ENCODE measurements around the gene SMYD3.
A peak's percentile ranks its signal among the peaks of the same experiment; 100 is the strongest.
"Not testable (repeated sequence)": the region's sequence is repeated elsewhere in the genome, so short reads cannot be mapped to it uniquely, and the experiment has no call there.

SMYD3 gene

GRCh38 chr1:246032031-246032551, 475.0 kb downstream of the SMYD3 start:
- H3K4me3 ChIP-seq (ENCODE audit: low read length): no peak overlapping the region
- no peak for DNase-seq (ENCODE audit: low read depth)

DNA sequence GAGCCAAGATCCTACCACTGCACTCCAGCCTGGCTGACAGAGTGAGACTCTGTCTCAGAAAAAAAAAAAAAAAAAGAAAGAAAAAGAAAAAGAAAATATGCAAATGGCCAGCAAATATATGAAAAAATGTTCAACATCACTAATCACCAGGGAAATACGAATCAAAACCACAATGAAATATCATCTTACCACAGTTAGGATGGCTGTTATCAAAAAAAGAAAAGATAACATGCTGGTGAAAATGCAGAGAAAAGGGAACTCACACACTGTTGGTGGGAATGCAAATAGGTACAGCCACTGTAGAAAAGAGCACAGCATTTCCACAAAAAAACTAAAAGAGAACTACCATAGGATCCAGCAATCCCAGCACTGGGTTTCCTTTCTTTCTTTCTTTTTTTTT, 477.5 kb downstream of the SMYD3 start:
- no peak overlapping the region for H3K4me3 ChIP-seq (ENCODE audit: low read length)
- H3K9ac ChIP-seq (ENCODE audit: low read length): no peak overlapping the region
- no peaks in the 10 kb centered on the region for H3K27me3 ChIP-seq (replicated peaks; ENCODE audit: control insufficient read depth, insufficient read depth, low read length)
- H3K4me1 ChIP-seq (ENCODE audit: control insufficient read depth, insufficient read depth, low read length): no peaks in the 10 kb centered on the region
- DNase-seq (ENCODE audit: low read depth): no peak
- no peaks in the 10 kb centered on the region for H3K36me3 ChIP-seq (ENCODE audit: control insufficient read depth, insufficient read depth, low read length, severe bottlenecking)
- no peaks in the 10 kb centered on the region for H3K9me3 ChIP-seq (ENCODE audit: control insufficient read depth, low read length)

More at GRCh38 chr1:246032031-246032551, 475.0 kb downstream of the SMYD3 start:
- H3K9me3 ChIP-seq (ENCODE audit: control insufficient read depth, low read length): no peaks in the 10 kb centered on the region
- no peaks in the 10 kb centered on the region for H3K36me3 ChIP-seq (ENCODE audit: control insufficient read depth, insufficient read depth, low read length, severe bottlenecking)
- no peaks in the 10 kb centered on the region for H3K4me1 ChIP-seq (ENCODE audit: control insufficient read depth, insufficient read depth, low read length)
- no peaks in the 10 kb centered on the region for H3K27me3 ChIP-seq (replicated peaks; ENCODE audit: control insufficient read depth, insufficient read depth, low read length)
- no peak overlapping the region for H3K9ac ChIP-seq (ENCODE audit: low read length)

GRCh38 chr1:246024118-246024517, 483.0 kb downstream of the SMYD3 start:
- not testable (repeated sequence) for H3K9ac ChIP-seq (ENCODE audit: low read length); H3K9me3 ChIP-seq (ENCODE audit: control insufficient read depth, low read length); H3K4me3 ChIP-seq (ENCODE audit: low read length); H3K4me1 ChIP-seq (ENCODE audit: control insufficient read depth, insufficient read depth, low read length); H3K36me3 ChIP-seq (ENCODE audit: control insufficient read depth, insufficient read depth, low read length, severe bottlenecking); DNase-seq (ENCODE audit: low read depth); H3K27me3 ChIP-seq (replicated peaks; ENCODE audit: control insufficient read depth, insufficient read depth, low read length)

GRCh38 chr1:246020211-246020954, 486.7 kb downstream of the SMYD3 start:
- H3K4me1 ChIP-seq (ENCODE audit: control insufficient read depth, insufficient read depth, low read length): peaks cover 3% of the 10 kb centered on the region
- no peaks in the 10 kb centered on the region for H3K27me3 ChIP-seq (replicated peaks; ENCODE audit: control insufficient read depth, insufficient read depth, low read length)

GRCh38 chr1:246018146-246018545, 488.9 kb downstream of the SMYD3 start:
- Histone ChIP-seq H3K4me3 (ENCODE audit: low read length) (no peak overlapping the region), H3K27me3 (replicated peaks; ENCODE audit: control insufficient read depth, insufficient read depth, low read length) (no peaks in the 10 kb centered on the region), H3K4me1 (ENCODE audit: control insufficient read depth, insufficient read depth, low read length) (peaks cover 3% of the 10 kb centered on the region), H3K9me3 (ENCODE audit: control insufficient read depth, low read length) (no peaks in the 10 kb centered on the region), H3K36me3 (ENCODE audit: control insufficient read depth, insufficient read depth, low read length, severe bottlenecking) (no peaks in the 10 kb centered on the region), H3K9ac (ENCODE audit: low read length) (no peak overlapping the region)
- no peak for DNase-seq (ENCODE audit: low read depth)

More at GRCh38 chr1:246020211-246020954, 486.7 kb downstream of the SMYD3 start:
- H3K9me3 ChIP-seq (ENCODE audit: control insufficient read depth, low read length): no peaks in the 10 kb centered on the region
- no peak overlapping the region for H3K9ac ChIP-seq (ENCODE audit: low read length)
- no peaks in the 10 kb centered on the region for H3K36me3 ChIP-seq (ENCODE audit: control insufficient read depth, insufficient read depth, low read length, severe bottlenecking)
- DNase-seq (ENCODE audit: low read depth): peak; percentile 9
- H3K4me3 ChIP-seq (ENCODE audit: low read length): no peak overlapping the region

- H3K27me3 ChIP-seq (replicated peaks; ENCODE audit: control insufficient read depth, insufficient read depth, low read length): no peaks in the 10 kb centered on the region
- H3K9me3 ChIP-seq (ENCODE audit: control insufficient read depth, low read length): no peaks in the 10 kb centered on the region
- H3K4me3 ChIP-seq (ENCODE audit: low read length): no peak overlapping the region
- H3K4me1 ChIP-seq (ENCODE audit: control insufficient read depth, insufficient read depth, low read length): no peaks in the 10 kb centered on the region
- H3K36me3 ChIP-seq (ENCODE audit: control insufficient read depth, insufficient read depth, low read length, severe bottlenecking): no peaks in the 10 kb centered on the region
- H3K9ac ChIP-seq (ENCODE audit: low read length): no peak overlapping the region
- DNase-seq (ENCODE audit: low read depth): peak; percentile 53
Measured at GRCh38 chr1:246012341-246012740, 494.7 kb downstream of the SMYD3 start.

DNA sequence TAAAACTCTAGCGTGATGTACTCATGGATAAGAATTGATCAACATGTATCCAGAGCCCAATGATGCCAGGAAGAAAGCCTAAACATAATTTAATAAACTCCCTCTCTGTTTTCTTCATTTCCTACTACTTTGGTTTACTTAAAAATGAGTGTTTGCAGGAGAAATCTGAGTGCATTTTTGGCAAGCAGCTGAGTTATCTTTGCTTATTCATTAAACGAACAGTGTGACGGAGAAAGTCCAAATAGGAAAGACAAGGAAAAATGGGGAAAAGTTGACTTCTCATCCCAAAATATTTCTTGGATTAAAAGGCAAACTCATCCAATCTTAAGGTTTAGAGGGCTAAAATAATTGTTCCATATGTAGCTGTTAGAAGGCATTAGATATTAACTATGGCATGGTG, 496.7 kb downstream of the SMYD3 start:
- H3K27me3 ChIP-seq (replicated peaks; ENCODE audit: control insufficient read depth, insufficient read depth, low read length): no peaks in the 10 kb centered on the region
- H3K9ac ChIP-seq (ENCODE audit: low read length): no peak overlapping the region
- no peaks in the 10 kb centered on the region for H3K9me3 ChIP-seq (ENCODE audit: control insufficient read depth, low read length)
- H3K4me1 ChIP-seq (ENCODE audit: control insufficient read depth, insufficient read depth, low read length): peaks cover 5% of the 10 kb centered on the region
- H3K4me3 ChIP-seq (ENCODE audit: low read length): no peak overlapping the region
- no peak for DNase-seq (ENCODE audit: low read depth)
- H3K36me3 ChIP-seq (ENCODE audit: control insufficient read depth, insufficient read depth, low read length, severe bottlenecking): no peaks in the 10 kb centered on the region

GRCh38 chr1:246008363-246008831, 498.7 kb downstream of the SMYD3 start:
- H3K4me1 ChIP-seq (ENCODE audit: control insufficient read depth, insufficient read depth, low read length): peaks cover 18% of the 10 kb centered on the region
- no peak overlapping the region for H3K9ac ChIP-seq (ENCODE audit: low read length)
- no peak for DNase-seq (ENCODE audit: low read depth)
- no peak overlapping the region for H3K4me3 ChIP-seq (ENCODE audit: low read length)
- no peaks in the 10 kb centered on the region for H3K27me3 ChIP-seq (replicated peaks; ENCODE audit: control insufficient read depth, insufficient read depth, low read length)
- H3K9me3 ChIP-seq (ENCODE audit: control insufficient read depth, low read length): no peaks in the 10 kb centered on the region
- no peaks in the 10 kb centered on the region for H3K36me3 ChIP-seq (ENCODE audit: control insufficient read depth, insufficient read depth, low read length, severe bottlenecking)

DNA sequence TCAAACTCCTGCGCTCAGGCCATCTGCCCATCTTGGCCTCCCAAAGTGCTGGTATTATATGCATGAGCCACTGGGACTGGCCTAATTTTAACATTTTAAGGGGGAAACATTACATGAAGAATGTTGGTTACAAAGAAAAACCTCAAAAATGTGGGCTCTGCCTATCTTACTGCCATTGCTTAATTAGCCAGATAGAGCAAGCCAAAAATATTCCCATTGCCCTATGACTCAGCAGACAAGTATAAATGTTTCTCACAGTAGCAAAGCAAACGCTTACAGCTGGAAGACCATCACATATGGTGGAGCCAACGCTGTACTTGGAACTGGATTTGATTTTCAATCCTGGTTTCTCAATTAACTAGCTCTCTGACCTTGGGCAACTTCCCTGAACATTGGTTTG, 502.0 kb downstream of the SMYD3 start:
- Histone ChIP-seq H3K4me3 (ENCODE audit: low read length) (no peak overlapping the region), H3K36me3 (ENCODE audit: control insufficient read depth, insufficient read depth, low read length, severe bottlenecking) (no peaks in the 10 kb centered on the region), H3K4me1 (ENCODE audit: control insufficient read depth, insufficient read depth, low read length) (peaks cover 18% of the 10 kb centered on the region), H3K9ac (ENCODE audit: low read length) (no peak overlapping the region), H3K27me3 (replicated peaks; ENCODE audit: control insufficient read depth, insufficient read depth, low read length) (no peaks in the 10 kb centered on the region), H3K9me3 (ENCODE audit: control insufficient read depth, low read length) (no peaks in the 10 kb centered on the region)
- peak; percentile 96 for DNase-seq (ENCODE audit: low read depth)

- no peak for DNase-seq (ENCODE audit: low read depth)
- peaks cover 18% of the 10 kb centered on the region for H3K4me1 ChIP-seq (ENCODE audit: control insufficient read depth, insufficient read depth, low read length)
Measured at GRCh38 chr1:246004301-246004700, 502.8 kb downstream of the SMYD3 start.

GRCh38 chr1:246003442-246003730, 503.7 kb downstream of the SMYD3 start:
- peaks cover 18% of the 10 kb centered on the region for H3K4me1 ChIP-seq (ENCODE audit: control insufficient read depth, insufficient read depth, low read length)
- H3K4me3 ChIP-seq (ENCODE audit: low read length): no peak overlapping the region
- no peak for DNase-seq (ENCODE audit: low read depth)
- H3K9ac ChIP-seq (ENCODE audit: low read length): no peak overlapping the region
- H3K9me3 ChIP-seq (ENCODE audit: control insufficient read depth, low read length): no peaks in the 10 kb centered on the region
- H3K36me3 ChIP-seq (ENCODE audit: control insufficient read depth, insufficient read depth, low read length, severe bottlenecking): no peaks in the 10 kb centered on the region
- H3K27me3 ChIP-seq (replicated peaks; ENCODE audit: control insufficient read depth, insufficient read depth, low read length): no peaks in the 10 kb centered on the region

More at GRCh38 chr1:246004301-246004700, 502.8 kb downstream of the SMYD3 start:
- Histone ChIP-seq H3K9ac (ENCODE audit: low read length) (peak overlapping the region; percentile 11), H3K9me3 (ENCODE audit: control insufficient read depth, low read length) (no peaks in the 10 kb centered on the region), H3K4me3 (ENCODE audit: low read length) (no peak overlapping the region), H3K36me3 (ENCODE audit: control insufficient read depth, insufficient read depth, low read length, severe bottlenecking) (no peaks in the 10 kb centered on the region), H3K27me3 (replicated peaks; ENCODE audit: control insufficient read depth, insufficient read depth, low read length) (no peaks in the 10 kb centered on the region)

All from adipocyte (in vitro differentiated cells).